Stimulated activated CD4-positive, alpha-beta T cell treated with anti-CD3 and anti-CD28 coated beads, Interleukin-4, amount 100 ng/mL, for 4 hours (primary cell): ENCODE measurements around the gene PHETA1.
A peak's percentile ranks its signal among the peaks of the same experiment; 100 is the strongest.

ENCODE experiments used
- DNase-seq, 2 experiments: peaks; one replicate each; pipeline ENCODE4 v3.0.0-alpha.2; 2020

Gene PHETA1

DNA sequence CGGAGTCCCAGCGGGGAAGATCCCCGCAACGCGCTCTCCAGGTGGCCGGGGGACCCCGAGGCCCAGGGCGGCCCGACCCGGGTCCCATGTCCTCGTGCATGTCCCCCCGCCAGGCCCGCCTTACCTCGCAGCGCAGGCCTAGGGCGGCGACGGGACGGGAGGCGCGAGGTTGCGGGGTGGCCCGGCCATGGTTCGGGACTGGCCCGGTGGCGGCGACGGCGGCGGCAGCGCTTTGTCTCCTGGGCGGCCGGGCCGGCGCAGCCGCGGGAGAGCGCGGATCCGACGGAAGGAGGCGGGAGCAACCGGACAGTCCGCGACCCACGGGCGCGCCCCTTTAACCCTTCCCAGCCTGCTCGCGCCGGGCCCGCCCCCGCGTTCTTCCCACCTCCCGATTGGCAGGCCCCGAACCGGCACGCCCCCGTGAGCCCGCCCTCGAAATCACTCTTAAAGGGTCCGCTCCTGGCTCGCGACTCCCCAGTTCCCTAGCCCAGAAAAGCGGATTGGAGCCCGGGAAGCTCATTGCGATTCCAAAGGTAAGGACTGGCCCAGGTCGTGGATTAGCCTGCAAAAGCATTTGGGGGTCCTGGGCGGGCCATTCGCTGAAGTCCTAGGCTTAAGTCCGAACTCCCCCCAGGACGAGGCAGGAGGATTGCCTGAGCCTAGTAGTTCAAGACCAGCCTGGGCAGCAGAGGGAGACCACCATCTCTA is at the start of gene PHETA1:
Gene PHETA1 (minus strand): TSS at position 308 of the 708 bp plus-strand sequence. CDS start 5,668 bp downstream, outside the sequence.
- DNase-seq = peak; percentile 74 to 86

DNA sequence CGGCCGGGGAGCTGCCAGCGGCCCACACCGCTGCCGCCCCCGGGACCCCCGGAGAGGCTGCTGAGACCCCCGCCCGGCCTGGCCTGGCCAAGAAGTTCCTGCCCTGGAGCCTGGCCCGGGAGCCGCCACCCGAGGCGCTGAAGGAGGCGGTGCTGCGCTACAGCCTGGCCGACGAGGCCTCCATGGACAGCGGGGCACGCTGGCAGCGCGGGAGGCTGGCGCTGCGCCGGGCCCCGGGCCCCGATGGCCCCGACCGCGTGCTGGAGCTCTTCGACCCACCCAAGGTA is 49.6 kb upstream of the PHETA1 start:
- no peak for DNase-seq

DNA sequence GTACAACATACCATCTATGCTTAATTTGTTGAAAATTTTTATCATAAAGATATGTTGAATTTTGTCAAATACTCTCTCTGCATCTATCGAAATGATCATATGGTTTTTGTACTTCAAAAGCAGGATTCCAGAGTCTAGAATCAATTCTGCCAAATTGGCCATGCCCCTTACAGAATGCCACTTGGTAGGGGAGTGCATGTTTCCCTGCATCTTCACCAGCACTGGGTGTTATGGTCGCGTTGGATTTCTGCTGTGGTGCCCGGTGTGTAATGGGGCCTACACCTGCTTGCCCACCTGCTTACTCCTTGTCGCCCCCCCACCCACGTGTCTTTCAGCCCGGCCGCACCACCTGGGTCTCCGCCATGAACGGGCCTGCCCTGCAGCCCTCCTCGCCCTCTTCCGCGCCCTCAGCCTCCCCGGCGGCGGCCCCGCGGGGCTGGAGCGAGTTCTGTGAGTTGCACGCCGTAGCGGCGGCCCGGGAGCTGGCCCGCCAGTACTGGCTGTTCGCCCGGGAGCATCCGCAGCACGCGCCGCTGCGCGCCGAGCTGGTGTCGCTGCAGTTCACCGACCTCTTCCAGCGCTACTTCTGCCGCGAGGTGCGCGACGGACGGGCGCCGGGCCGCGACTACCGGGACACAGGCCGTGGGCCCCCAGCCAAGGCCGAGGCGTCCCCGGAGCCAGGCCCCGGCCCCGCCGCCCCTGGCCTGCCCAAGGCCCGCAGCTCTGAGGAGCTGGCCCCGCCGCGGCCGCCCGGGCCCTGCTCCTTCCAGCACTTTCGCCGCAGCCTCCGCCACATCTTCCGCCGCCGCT is 49.1 kb upstream of the PHETA1 start:
- no peak for DNase-seq

DNA sequence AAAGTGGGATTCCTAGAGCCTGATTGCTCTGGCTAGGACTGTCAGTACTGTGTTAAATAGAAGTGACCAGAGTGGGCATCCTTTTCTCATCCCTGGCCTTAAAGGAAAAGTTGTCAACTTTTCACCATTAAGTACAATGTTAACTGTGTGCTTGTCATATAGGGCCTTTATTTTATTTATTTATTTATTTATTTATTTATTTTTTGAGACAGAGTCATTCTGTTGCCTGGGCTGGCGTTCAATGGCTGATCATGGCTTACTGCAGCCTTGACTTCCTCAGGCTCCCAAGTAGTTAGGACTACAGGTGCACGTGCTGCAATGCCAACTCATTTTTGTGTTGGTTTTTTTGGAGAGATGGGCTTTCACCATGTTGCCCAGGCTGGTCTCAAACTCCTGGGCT is 48.4 kb upstream of the PHETA1 start:
- DNase-seq = no peak

GRCh38 chr12:111414711-111415252 is 45.9 kb upstream of the PHETA1 start:
- no peak for DNase-seq

- no peak for DNase-seq
Measured at GRCh38 chr12:111413442-111414086, 44.7 kb upstream of the PHETA1 start.

DNA sequence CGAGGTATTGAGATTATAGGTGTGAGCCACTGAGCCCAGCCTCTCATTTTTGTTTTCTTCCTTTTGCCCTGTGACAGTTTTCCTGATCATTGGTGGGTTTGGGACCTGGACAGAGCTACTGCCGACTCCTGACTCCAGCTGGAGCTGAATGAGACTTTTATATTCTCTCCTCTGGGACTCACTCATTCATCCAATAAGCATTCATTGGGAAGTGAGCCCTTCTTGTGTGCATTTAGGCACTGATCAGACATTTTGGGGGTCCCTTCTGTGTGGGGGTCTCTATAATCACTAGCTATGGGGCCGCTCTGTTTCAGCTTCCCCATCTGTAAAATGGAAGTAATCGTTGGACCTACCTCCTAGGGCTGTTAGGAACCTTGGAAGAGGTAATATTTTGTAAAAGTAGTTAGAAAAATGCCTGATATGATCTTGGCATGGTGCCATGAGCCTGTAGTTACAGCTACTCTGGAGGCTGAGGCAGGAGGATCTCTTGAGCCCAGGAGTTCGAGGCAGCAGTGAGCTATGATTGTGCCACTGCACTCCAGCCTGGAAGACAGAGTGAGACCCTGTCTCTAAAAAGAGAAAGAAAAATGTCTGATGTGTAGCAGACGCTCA is 44.0 kb upstream of the PHETA1 start:
- no peak for DNase-seq

DNA sequence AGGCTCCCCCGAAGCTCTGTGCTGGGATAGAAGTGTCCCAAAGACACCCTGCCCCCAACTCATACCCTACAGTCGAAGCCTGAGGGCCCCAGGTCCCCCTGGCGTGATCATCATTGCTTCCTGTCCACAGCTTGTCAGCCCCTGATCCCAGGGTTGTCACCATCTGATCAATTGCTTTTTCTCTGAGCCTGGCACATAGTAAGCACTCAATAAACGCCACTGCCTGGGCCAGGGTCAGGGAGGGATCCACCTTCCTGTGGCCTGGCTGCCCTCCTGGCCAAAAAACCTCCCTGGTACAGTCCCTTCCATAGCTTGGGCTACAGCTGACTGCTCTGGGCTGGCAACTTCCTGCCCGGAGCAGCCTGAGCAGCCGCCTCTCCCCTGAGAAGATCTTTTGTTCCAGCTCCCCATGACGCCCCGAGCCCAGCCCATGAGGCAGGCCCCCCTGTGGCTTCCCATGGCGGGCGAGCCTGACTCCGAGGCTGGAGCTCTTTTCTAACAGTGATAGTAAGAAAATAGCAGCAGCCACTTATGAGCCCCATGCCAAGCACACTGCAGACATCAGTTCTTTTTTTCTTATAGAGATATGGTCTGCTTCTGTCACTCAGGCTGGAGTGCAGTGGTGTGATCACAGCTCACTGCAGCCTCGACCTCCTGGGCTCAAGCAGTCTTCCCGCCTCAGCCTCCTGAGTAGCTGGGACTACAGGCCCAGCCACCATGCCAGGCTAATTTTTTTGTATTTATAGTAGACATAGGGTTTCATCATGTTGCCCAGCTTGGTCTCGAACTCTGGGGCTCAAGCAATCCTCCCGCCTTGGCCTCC is 43.3 kb upstream of the PHETA1 start:
- no peak for DNase-seq

DNA sequence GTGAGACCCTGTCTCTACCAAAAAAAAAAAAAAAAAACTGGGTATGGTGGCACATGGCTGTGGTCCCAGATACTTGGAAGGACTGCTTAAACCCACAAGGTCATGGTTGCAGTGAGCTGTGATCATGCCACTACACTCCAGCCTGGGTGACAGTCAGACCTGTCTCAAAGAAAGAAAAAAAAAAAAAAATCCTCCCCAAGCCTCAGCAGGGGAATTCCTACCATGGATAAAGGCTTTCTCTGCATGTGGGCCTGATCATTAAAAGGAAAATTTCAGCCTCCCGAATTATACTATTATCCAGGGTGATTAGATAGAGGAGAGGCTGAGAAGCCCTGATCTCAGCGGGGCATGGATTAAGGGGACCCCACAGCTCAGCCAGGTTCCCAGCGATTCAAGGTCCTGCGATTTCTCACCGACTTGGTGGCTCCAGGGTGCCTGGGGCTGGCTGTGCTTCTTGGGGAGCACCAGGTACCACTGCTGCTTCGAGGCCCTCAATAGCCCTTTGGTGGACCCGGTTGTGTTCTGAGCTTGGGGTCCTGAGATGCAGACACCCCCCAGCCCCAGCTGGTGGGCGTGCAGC is 42.4 kb upstream of the PHETA1 start:
- no peak for DNase-seq

- DNase-seq = no peak
Measured at GRCh38 chr12:111410431-111411184, 41.7 kb upstream of the PHETA1 start.

DNA sequence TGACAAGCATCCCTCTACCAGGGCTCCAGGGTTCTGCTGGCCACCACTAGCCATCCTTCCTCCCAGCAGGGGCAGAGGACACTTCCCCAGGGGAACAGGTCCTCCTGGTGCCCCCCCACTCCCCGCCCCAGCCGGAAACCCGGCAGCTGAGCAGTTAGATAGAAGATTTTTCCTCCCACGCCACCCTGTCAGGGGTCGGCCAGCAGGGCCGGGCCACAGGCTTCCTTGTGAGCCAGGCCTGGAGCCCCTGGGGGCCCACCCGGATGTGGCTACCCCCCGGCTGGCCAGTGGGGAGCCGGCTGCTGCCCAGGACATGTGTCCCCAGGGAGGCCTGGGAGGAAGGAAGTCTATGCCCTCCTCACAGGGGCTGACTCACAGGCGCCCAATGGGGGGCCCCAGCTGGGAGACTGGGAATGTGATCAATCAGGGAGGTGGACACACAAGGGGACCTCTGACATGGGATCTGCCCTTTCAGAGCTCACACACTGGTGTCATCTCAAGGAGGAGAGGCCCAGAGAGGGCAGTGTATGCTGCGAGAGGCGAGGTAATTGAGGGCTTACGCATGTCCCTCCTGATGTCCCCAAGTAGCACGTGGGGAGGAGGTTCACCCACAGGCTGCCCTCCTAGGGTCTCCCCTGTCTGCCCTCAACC is 41.0 kb upstream of the PHETA1 start:
- DNase-seq = peak in 1 of 2 experiments; percentile 45

DNA sequence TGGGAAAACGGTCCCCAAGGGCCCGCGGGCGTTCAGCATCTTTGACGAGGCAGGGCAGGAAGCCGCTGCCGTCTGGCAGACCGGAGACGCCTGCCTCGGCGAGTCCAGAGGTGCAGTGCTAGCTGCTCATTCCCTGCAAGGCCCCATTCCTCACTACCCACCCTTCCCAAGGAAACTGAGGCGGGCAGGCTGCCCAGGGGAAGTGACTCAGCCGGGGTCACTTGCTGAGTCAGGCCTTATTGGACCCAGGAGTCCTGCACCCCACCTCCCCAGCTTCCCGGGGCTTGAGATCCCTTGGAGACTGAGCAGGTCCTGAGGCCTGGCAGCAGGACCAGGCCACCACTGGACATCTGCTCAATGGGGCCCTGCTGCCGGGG is 40.5 kb upstream of the PHETA1 start:
- no peak for DNase-seq

- DNase-seq = no peak
Measured at GRCh38 chr12:111408686-111409402, 39.9 kb upstream of the PHETA1 start.

- no peak for DNase-seq
Measured at GRCh38 chr12:111408116-111408440, 39.2 kb upstream of the PHETA1 start.

DNA sequence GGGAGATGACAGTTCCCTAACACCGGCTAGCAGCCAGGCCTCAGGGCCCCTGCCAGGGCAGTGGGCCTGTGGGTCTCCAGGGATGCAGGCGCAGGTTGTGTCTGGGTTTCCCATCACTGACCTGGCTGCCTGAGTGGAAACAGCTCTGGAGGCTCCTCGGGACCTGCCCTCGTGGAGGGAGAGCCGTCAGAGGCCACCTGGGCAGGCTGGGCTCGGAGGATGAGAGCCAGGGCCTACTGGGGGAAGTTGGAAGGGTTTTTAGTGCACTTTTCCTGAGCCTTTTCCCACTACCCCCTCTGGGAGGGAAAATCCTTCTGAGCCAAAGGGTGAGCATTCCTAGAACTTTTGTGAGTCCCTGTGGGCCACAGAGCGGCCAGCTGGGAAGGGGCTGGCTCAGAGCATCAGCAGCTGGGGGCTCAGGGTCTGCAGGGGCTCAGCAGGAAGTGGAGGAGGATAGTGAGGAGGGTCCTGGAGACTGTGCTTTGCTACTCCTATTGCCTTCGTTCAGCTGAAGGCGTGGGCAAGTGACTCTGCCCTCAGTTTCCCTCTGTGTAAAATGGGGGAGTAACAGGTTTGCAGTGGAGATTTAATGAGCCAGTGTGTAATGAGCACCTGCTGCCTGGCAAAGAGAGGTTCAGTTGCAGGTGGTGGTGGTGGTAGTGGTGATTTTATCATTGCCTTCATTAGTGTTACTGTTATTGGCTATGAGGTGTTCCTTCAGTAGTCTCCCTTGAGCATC is 38.7 kb upstream of the PHETA1 start:
- no peak for DNase-seq

- peak; percentile 50 to 67 for DNase-seq
Measured at GRCh38 chr12:111406474-111407376, 37.8 kb upstream of the PHETA1 start.

DNA sequence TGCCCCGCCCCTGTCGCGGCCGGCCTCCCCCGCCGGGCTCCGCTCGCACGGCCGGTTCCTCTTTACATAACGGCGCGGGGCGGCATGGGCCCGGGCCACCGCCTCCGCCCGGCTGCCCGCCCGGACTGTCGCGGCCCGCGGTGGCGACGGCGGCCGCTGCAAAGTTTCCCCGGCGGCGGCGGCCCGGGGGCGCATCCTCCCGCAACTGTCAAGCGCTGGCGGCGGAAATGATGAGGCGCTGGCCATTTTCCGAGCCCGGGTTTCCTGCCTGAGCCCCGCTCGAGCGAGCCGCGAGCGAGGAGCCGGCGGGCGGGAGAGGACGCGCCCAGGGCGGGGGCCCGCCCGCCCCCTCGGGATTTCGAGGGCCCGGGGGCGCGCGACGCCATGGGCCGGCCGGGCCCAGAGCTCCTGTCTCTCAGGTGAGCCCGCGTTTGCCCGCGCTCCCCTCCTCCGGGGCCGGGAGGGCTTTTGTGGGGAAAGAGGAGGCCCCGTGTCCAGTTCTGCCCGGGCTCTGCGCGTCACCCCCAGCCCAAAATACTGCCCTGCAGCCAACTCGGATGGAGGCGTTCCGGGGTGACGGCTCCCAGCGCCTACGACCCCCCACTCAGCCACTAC is 37.1 kb upstream of the PHETA1 start, which contains the start of gene SH2B3:
Gene SH2B3 (plus strand): TSS at position 65 of the 615 bp plus-strand sequence. CDS start 12,223 bp downstream, outside the sequence.
- no peak for DNase-seq
